HPDE6-E6E7 (cell line): ENCODE results near the gene UBR1.
"Not testable (repeated sequence)": the region's sequence is repeated elsewhere in the genome, so short reads cannot be mapped to it uniquely, and the experiment has no call there.

Source experiments
- DNase-seq: peaks from one replicate; pipeline ENCODE4 v3.0.0; 2011; ENCODE audit warnings: missing footprints; ENCODE audit errors: extremely low spot score

Gene UBR1

DNA sequence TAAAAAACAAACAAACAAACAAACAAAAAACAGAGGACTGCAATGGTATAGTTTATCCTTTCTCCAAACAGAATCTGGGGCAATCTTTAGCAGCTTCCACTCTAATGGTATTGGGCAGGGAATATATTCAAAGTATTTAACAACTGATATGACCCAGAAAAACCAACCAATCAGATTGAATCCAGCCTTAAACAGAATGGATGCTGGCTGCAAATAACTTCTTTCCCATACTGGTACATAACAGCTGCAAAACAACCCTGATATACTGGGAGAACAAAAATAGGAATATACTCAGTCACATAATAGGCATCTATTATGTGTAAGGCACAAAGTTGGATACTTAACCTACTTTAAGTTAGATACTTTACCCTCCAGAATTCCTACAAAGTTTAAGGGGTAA, 49.1 kb downstream of the UBR1 start:
- no peak for DNase-seq

DNA sequence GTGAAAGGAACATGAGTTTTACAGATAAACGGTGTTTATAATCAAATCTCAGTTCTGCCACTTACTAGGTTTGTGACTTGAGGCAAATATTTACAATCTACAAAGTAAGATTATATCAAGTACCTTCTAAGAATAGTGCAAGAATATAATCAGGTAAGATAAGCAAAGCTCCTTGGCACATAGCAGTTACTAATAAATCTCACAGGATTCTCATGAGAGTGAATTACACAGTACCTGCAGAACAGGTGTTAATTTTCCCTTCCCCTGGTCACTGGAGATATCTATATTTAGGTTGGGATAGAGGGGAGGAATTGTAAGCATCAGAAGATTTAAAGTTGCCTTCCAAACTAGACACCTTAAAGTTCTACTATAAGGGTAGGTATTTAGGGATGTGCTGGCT, 53.0 kb downstream of the UBR1 start:
- no peak for DNase-seq

DNA sequence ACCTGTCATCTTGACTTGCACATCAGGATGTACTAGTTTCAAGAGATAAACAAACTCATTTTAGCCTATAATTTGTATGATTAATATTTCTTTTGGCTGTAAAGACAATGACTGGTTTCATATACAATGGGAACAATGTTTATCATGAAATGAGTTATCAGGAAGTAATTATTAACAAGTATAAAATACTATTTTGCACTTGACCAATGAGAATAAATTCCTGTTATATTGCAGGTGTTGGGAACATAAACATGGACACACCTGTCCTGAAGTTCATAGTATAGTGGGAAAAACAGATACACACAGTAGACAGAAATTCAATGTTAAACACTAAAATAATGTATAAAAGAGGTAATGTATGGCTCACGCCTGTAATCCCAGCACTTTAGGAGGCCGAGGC, 56.9 kb downstream of the UBR1 start:
- no peak for DNase-seq

DNA sequence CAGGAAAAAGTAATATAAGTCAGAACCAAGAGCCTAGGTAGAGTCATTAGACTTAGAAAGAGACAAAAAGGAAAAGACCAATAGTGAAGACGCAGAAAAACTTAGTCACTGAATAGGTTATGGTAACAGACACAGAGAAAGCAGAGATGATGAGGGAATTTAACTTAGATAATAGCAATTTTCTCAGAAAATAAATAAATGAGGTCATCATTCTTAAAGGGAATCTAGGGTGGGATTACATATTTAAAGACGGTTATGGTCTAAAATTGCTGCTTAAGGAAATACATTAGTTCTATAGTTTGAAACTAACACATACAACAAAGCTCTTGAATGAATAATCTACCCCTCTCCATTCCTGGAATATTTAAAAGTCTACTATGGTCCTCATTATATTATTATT, 59.4 kb downstream of the UBR1 start:
- DNase-seq, result no peak

DNA sequence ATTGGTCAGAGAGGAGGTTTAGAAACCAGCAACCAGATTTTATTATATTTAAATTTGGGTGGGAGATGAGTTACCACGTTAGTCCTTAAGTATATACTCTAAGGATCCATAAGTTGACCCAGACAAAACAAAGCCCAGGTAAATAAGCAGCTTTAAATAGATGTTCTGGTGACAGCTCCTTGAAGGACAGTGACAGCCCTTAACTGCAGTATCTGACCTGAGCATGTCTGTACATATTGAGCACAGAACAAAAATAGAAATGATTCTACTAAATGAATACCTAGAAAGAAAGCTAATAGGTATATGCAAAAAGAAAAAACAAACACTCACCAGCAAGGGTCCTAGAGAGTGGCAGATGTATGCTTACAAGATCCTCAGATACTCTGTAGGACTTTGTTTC, 63.0 kb downstream of the UBR1 start:
- no peak for DNase-seq

DNA sequence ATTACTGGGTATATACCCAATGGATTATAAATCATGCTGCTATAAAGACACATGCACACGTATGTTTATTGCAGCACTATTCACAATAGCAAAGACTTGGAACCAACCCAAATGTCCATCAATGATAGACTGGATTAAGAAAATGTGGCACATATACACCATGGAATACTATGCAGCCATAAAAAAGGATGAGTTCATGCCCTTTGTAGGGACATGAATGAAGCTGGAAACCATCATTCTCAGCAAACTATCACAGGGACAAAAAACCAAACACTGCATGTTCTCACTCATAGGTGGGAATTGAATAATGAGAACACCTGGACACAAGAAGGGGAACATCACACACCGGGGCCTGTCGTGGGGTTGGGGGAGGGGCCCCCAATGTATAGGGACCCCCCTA, 64.8 kb downstream of the UBR1 start:
- DNase-seq, result not testable (repeated sequence)

DNA sequence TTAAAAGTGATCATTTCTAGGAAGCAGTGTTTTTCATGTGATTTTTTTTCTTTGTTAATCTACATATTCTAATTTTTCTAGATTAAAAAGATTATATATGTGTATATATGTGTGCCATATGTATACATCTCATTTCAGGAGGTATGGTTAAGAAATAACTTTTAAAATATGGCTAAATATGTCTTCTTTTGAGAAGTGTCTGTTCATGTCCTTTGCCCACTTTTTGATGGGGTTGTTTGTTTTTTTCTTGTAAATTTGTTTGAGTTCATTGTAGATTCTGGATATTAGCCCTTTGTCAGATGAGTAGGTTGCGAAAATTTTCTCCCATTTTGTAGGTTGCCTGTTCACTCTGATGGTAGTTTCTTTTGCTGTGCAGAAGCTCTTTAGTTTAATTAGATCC, 70.6 kb downstream of the UBR1 start:
- DNase-seq, result not testable (repeated sequence)

DNA sequence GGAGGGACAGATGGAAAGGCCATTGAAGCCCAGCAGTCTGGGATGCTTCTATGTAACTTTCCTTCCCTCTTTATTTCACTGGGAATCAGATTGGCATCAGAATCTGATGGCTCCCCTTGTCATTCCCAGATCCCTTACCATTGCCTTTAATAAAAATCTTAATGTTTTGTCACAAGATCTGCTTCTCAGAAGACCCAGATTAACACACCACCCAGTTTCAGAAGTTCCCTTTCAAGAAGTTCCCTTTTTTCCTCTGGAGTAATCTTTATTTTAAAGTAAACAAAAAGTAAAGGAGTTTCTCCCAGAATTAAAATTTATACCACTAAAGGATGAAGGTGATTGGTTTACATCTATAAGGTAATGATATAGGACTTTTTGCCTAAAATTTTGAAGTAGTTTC, 76.4 kb downstream of the UBR1 start:
- DNase-seq, result no peak

DNA sequence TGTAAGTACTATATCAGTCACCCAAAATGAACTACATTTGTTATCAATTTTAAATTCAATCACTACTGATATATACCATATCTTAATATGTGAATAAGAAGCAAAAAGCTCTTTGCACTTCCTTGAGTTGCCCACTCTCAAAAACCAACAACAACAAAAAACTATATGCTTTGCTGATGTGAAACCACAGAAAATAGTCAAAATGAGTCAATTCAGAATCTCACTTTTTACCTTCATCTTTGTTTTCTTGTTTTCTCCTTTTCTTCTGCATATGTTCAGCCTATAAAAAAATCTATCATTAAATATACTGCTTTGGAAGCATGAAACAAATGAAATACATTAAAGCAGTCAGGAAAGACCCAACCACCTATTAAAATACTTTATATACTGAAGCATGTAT, 80.7 kb downstream of the UBR1 start:
- no peak for DNase-seq

DNA sequence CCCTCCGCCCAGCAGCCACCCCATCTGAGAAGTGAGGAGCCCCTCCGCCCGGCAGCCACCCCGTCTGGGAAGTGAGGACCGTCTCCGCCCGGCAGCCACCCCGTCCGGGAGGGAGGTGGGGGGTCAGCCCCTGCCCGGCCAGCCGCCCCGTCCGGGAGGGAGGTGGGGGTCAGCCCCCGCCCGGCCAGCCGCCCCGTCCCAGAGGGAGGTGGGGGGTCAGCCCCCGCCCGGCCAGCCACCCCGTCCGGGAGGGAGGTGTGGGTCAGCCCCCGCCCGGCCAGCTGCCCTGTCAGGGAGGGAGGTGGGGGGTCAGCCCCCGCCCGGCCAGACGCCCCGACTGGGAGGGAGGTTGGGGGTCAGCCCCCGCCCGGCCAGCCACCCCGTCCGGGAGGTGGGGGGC, 91.2 kb downstream of the UBR1 start:
- not testable (repeated sequence) for DNase-seq

DNA sequence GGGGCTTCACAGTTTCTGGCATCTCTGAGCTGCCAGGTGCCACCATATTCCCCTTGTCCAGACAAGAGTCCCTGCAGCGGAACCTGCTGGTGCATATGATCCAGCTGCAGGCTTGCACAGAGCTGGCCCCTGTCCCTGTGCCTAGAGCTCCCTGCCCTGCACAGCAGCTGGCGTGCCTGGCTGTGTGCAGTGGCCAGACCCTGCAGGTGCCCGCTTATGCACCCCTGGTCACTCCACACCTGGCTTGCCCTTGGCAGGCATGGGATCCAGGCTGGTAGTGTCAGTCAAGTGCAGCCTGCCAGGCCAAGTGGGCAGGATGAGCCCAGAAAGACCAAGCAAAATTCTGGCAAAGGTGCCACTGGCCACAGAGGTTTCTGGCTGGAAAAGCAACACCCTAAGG, 96.6 kb downstream of the UBR1 start:
- DNase-seq, result no peak

DNA sequence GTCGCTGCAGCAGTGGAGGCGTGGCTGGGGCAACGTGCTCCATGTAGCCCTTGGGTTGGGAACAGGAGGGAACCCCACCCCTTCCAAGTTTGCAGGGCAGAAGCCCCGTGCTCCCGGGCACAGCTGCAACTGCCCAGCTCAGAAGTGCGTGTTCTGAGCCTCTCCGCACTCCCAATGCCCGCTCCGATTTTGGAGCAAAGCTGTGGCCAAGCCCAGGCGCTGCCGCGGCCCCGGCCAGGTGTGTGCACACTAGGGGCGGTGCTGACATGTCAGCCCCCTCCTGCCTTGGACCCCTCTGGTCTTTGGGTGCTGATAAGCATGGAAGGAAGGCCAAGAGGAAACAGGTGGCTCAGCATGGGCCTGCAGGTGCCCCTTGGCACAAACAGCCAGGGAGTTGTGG, 97.7 kb downstream of the UBR1 start:
- DNase-seq, result no peak

DNA sequence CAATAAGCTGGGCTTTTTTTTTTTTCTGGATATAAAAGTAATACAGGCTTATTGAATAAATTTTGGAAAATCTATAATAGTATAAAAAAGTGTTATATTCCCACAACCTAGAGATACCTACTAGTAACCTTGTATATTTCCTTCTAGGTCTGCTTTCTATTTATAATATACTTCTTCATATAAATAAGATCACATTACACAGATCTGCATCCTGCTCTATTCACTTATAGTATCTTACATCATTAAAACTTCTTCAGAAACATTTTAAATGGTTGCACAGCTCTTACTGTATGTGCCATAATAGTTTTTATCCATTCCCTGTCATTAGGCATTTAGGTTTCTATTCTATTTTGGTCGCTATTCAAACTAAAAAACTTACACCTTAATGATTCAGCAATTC, 98.3 kb downstream of the UBR1 start:
- no peak for DNase-seq

DNA sequence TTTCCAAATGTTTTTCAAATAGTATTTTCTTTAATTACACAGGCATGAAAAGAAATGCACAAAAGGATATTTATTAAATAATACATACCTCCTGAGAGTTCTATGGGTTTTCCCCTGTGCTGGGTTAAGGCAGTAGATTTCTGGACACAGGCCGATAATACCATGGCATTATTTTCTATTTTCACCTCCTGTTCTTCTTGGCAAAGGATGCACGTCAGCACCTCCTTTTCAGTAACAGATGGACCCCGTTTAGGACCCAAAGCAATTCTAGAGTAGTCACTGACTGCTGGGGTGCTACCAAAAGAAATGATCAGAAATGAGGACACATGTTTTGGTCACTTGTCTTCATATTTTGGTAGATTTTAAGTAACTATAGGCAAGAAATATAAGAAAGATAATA, 98.8 kb downstream of the UBR1 start:
- DNase-seq, result no peak

DNA sequence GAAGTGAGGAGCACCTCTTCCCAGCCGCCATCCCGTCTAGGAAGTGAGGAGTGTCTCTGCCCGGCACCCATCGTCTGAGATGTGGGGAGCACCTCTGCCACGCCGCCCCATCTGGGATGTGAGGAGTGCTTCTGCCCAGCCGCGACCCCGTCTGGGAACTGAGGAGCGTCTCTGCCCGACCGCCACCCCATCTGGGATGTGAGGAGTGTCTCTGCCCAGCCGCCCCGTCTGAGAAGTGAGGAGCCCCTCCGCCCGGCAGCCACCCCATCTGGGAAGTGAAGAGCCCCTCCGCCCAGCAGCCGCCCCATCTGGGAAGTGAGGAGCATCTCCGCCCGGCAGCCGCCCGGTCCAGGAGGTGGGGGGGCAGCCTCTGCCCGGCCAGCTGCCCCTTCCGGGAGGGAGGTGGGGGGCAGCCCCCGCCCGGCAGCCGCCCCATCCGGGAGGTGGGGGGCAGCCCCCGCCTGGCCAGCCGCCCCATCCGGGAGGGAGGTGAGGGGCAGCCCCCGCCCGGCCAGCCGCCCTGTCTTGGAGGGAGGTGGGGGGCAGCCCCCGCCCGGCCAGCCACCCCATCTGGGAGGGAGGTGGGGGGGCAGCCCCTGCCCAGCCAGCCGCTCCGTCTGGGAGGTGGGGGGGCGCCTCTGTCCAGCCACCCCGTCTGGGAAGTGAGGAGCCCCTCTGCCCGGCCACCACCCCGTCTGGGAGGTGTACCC, 100.8 kb downstream of the UBR1 start:
- DNase-seq, result not testable (repeated sequence)

DNA sequence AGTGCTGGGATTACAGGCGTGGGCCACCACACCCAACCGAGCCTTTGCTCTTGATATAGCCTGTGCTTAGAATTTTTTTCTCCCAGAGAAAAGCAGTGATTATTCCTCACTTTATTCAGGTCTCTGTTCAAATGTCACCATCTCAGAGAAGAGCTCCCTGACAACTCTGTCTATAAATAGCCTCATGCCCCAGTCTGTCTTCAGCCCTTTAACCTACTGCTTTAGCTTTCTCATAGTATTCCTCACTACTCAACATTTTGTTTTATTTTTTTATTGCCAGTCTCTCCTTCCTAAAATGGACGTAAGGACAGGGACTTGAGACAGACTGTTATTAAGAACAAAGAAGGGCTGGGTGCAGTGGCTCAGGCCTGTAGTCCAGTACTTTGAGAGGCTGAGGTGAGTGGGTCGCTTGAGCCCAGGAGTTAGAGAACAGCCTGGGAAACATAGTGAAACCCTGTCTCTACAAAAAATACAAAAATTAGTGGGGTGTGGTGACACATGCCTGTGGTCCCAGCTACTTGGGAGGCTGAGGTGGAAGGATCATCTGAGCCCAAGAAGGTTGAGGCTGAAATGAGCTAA, 106.5 kb downstream of the UBR1 start:
- DNase-seq, result no peak

DNA sequence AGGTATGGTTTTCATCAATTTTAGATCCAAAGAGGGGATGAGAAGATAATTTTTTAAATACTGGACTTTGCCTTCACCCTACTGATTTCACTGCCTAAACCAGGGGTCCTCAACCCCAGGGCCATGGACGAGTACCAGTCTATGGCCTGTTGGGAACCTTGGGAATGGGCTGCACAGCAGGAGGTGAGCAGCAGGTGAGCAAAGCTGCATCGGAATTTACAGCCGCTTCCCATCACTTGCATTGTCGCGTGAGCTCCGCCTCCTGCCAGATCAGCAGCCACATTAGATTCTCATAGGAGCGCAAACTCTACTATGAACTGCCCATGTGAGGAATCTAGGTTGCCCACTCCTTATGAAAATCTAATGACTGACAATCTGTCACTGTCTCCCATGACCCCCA, 109.0 kb downstream of the UBR1 start:
- DNase-seq, result no peak

DNA sequence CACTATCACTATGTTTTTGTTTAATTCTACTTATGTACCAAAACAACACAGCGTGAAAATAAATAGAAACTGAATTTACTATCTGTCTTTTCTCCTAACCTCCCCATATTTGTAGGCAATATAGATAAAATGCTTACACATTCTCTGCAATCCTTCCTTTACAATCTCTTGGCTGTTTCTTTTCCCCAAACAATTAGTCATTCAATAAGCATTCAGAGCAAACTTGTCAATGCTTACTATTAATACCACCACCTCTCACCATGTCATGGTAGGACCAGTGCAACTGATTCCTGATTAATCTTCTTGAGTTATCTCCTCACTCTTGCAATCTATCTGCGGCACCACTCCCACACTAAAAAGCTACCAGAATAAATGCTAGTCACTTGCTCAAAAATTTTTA, 111.3 kb downstream of the UBR1 start:
- DNase-seq, result peak; percentile 10

DNA sequence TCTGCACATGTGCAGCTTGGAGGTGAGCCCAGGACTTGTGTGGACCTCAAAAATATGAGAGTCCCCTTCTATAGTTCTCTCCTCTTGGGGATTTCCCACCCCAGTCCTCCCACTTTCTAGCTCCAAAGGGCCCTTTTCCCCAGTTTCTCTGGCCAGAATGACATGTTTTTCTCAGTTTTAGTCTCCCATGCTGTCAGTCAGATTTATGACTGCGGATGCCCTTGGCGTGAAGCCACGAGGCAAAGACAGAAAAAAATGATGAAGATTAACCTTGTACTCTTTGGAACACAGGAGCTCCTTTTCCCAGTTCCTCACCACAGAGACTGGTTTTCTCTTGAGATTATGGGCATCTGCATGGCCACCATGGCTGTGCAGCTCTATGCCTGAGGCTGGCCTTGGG, 113.2 kb downstream of the UBR1 start:
- DNase-seq, result no peak

DNA sequence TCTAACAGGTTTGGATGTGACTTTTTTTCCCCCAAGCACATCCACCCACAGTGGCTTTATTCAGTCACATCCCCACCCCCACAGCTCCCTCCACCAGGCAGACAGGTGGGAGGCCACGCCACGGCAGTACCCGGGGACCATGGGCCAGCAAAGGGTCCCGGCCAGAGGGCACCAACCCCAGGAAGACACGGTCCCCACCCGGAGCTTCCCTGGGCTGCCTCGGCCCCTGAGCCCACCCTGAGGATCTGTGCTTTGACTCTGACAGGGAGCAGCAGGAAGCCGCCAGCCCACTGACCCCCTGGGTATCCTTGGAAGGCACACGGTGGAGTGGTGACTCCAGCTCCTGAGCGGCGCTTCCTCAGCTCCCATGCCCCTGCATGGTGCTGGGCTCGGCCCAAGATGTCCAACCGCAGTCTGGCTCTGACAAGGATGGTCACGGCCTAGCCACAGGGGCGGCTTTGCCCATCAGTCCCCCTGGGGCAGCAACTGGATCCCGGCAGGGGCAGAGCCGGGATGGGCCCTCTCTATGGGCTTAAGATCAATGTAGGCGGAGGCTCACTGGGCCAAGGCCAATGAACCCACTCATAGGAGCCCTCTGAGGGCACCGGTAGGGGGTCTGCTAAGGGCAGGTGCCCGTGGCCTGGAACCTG, 119.0 kb downstream of the UBR1 start:
- DNase-seq, result no peak

DNA sequence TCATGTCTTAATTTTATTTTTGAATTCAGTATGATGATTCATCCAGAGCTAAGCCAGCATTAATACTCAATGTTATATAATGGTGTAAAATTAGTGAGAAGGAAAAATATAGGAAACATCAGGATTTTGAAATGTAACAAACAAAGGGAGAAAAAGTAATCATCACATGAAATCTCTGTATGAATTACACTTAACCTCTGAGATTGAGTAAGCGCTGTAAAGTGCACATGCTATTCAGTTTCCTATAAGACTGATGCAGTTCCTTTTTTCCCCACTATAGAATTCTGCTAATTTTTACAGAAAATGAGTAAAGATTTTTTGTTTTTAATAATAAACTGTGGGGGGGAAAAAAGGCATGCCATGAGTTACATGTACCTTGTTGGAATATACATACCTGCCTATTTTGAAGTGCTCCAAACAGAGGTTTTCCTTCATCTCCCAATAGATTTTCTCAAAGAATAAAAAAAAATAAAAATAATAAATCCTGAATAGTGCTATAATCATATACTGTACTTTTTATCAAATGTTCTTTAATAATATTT, 121.3 kb downstream of the UBR1 start:
- no peak for DNase-seq

DNA sequence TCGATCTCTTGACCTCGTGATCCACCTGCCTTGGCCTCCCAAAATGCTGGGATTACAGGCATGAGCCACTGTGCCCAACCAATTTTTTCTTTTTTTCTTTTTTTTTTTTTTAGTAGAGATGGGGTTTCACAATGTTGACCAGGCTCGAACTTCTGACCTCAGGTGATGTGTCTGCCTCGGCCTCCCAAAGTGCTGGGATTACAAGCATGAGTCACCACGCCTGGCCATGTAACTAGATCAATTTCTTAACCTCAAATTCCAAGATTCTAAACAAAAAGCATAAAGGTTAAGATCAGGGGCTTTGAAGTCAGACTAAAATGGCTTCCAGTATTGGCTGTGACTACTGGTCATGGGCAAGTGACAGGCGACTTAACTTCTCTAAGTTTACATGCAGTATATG, 126.7 kb downstream of the UBR1 start:
- DNase-seq, result not testable (repeated sequence)

DNA sequence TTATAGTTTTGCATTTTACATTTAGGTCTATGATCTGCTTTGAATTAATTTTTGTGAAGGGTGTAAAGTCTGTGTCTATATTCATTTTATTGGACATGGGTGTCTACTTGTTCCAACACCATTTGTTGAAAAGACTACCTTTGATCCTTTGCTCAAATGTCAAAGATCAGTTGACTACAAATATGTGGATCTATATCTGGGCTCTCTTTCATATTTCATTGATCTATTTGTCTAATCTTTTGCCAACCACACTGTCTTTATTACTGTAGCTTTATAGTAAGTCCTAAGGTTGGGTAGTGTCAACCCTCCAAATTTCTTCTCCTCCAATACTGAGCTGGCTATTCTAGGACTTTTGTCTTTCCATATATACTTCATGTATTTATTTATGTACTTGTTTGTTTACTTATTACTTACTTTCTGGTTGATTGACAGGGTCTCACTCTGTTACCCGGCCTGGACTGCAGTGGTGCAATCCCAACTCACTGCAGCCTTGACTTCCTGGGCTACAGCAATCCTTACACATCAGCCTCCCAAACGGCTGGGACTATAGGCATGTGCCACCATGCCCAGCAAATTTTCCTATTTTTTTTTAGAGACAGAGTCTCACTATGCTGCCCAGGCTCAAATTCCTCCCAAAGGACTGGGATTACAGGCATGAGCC, 131.5 kb downstream of the UBR1 start:
- no peak for DNase-seq
